Measurements from ENCODE around the gene CNTF.

GRCh38 chr11:58575377-58576020 lies 47.0 kb upstream of the CNTF start, which contains the start of gene LPXN:
- TF ChIP-seq POLR2A (IDR thresholded peaks at IDR 0.05; ENCODE audit: low read length) (no peak), GATA1 (IDR thresholded peaks at IDR 0.05; ENCODE audit: low read depth, low read length) (no peak)
